OCI-LY3 (cell line): ENCODE measurements around the gene EIF4G1.

Experiments
- H2AFZ ChIP-seq: fragments of 200-600, 300-600 bp; shearing (Covaris generic); 2 replicates; pipeline ENCODE4 v1.6.0; 2014; ENCODE audit warnings: antibody characterized with exemption, low read depth, low read length
- H3K27ac ChIP-seq: fragments of 200-600, 300-600 bp; sonication (generic); 2 replicates; pipeline ENCODE4 v1.5.1; 2014; ENCODE audit warnings: mild to moderate bottlenecking, low read length, moderate library complexity, mixed read lengths
- H3K27me3 ChIP-seq: fragments of 200-600, 300-600 bp; sonication (generic); 2 replicates; pipeline ENCODE4 v1.6.1; 2014; ENCODE audit warnings: low read depth, low read length, mixed read lengths
- H3K36me3 ChIP-seq: fragments of 200-600, 300-600 bp; sonication (generic); replicated peaks from 2 replicates; pipeline ENCODE3; 2014; ENCODE audit warnings: low read depth, low read length, mixed read lengths
- H3K4me1 ChIP-seq: fragments of 300-600, 200-600 bp; sonication (generic); 2 replicates; pipeline ENCODE4 v1.6.1; 2014; ENCODE audit warnings: low read length, mixed read lengths
- H3K4me2 ChIP-seq: fragments of 200-600, 300-600 bp; sonication (generic); 2 replicates; pipeline ENCODE4 v1.6.1; 2014; ENCODE audit warnings: low read length, mixed read lengths
- H3K4me3 ChIP-seq: fragments of 300-600, 200-600 bp; sonication (generic); 2 replicates; pipeline ENCODE4 v1.5.1; 2014; ENCODE audit warnings: antibody characterized with exemption, mild to moderate bottlenecking, low read length, moderate library complexity
- H3K79me2 ChIP-seq: fragments of 300-600, 200-600 bp; shearing (Covaris generic); 2 replicates; pipeline ENCODE4 v1.6.1; 2014; ENCODE audit warnings: mild to moderate bottlenecking, low read length, mixed read lengths
- H3K9ac ChIP-seq: fragments of 300-600, 200-600 bp; shearing (Covaris generic); 2 replicates; pipeline ENCODE4 v1.6.0; 2014; ENCODE audit warnings: mild to moderate bottlenecking, low read length, moderate library complexity
- H3K9me3 ChIP-seq: fragments of 200-600, 300-600 bp; shearing (Covaris generic); 2 replicates; pipeline ENCODE4 v1.6.1; 2014; ENCODE audit warnings: low read length, mixed read lengths; ENCODE audit not compliant: insufficient read depth
- H4K20me1 ChIP-seq: fragments of 200-600, 300-600 bp; sonication (generic); 2 replicates; pipeline ENCODE4 v1.6.1; 2016; ENCODE audit warnings: low read length, mixed read lengths; ENCODE audit not compliant: insufficient read depth
- EZH2phosphoT487 ChIP-seq: fragments of 200-600 bp; shearing (Covaris generic); IDR thresholded peaks from 2 replicates; pipeline ENCODE4 v1.6.1; 2018; ENCODE audit warnings: antibody characterized with exemption, mixed run types, low read depth
- TF ChIP-seq, protein P1 (sequence below): fragments of 200-600, 300-600 bp; sonication (generic); IDR thresholded peaks from 2 replicates; pipeline ENCODE4 v1.5.1; 2014; ENCODE audit warnings: antibody characterized with exemption, low read length, low read depth

Gene EIF4G1

DNA sequence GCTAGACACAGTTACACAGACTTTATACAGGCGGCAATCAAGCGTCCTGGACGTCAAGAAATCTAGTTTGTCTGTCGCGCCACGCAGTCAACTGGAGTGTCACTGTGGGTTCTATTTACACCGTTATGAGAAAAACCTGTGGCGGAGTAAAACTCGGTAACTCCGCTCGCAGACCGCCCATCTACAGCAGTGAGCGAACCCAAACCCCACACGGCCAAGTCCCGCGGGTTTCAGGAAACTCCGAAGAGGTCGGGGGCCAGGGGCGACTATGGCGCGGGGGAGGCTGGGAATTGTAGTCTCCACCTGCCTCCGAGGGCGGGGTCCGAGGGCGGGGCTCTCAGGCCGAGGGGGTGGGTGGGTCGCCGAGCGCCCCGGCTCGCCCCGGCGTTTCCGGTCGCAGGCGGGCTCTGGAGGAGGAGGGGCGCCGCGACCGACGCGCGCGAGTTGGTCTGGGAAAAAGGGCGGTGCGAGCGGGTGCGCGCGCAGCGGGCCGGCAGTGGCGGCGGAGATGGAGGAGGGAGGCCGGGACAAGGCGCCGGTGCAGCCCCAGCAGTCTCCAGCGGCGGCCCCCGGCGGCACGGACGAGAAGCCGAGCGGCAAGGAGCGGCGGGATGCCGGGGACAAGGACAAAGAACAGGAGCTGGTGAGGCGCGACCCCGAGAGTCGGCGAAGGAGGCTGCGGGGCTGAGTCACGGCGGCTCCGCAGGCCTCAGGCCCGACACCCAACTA lies 15.5 kb upstream of the EIF4G1 start, which contains the start of gene PSMD2:
Gene PSMD2, plus strand, starts transcription at position 483 of the 729 bp plus-strand sequence. Its CDS starts 26 bp downstream, at position 509.
- TF ChIP-seq, protein P1, sequence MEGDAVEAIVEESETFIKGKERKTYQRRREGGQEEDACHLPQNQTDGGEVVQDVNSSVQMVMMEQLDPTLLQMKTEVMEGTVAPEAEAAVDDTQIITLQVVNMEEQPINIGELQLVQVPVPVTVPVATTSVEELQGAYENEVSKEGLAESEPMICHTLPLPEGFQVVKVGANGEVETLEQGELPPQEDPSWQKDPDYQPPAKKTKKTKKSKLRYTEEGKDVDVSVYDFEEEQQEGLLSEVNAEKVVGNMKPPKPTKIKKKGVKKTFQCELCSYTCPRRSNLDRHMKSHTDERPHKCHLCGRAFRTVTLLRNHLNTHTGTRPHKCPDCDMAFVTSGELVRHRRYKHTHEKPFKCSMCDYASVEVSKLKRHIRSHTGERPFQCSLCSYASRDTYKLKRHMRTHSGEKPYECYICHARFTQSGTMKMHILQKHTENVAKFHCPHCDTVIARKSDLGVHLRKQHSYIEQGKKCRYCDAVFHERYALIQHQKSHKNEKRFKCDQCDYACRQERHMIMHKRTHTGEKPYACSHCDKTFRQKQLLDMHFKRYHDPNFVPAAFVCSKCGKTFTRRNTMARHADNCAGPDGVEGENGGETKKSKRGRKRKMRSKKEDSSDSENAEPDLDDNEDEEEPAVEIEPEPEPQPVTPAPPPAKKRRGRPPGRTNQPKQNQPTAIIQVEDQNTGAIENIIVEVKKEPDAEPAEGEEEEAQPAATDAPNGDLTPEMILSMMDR: no peak
- TF ChIP-seq EZH2phosphoT487: no peak
- Histone ChIP-seq H3K9me3 (no peaks in the 10 kb centered on the region), H3K4me2 (peak within 1 kb of the TSS; percentile 96), H3K4me3 (peak within 1 kb of the TSS; percentile 99), H3K9ac (peak within 1 kb of the TSS; percentile 83), H3K79me2 (peaks cover 24% of the 10 kb centered on the region), H3K27ac (peak within 1 kb of the TSS; percentile 46), H2AFZ (peak within 1 kb of the TSS; percentile 98), H3K27me3 (no peaks in the 10 kb centered on the region), H4K20me1 (no peaks in the 10 kb centered on the region), H3K36me3 (peaks cover 33% of the 10 kb centered on the region), H3K4me1 (peaks cover 11% of the 10 kb centered on the region)

DNA sequence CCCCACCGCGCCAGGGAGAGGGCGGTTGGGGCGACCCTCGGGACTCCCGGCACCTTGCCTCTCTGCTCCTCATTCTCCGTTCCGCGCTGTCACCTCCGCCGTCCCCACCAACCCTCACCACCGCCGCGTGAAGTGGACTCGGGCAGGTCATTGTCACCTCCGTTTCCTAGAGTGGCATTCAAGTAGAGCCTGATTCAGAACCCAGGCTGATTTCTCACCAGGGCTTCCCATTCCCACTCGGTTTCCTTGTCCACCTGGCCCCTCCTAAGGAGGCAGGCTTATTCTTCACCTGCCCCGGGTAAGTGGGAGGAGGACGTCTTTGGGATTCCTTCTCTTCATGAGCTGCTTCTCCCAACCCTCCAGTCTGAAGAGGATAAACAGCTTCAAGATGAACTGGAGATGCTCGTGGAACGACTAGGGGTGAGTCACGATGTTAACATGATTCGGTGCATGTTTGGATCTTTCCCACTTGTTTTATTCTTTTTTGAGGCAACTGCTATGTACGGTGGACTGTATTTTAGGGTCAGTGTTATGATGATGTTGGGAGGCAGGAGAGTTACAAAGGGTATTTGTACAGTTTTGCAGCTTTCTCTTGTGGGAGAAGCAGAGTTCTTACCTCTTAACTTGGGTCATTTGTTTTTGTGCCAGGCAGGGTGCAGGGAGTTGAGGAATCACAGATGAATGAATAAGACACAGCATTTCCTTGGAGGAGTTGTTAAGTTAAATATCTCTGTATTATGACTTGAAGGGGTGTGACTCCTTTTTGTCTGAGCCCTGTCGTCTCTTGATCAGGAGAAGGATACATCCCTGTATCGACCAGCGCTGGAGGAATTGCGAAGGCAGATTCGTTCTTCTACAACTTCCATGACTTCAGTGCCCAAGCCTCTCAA lies 14.7 kb upstream of the EIF4G1 start:
- TF ChIP-seq, protein P1: no peak
- TF ChIP-seq EZH2phosphoT487: no peak
- Histone ChIP-seq H3K36me3 (peaks cover 39% of the 10 kb centered on the region), H3K9me3 (no peaks in the 10 kb centered on the region), H3K27me3 (no peaks in the 10 kb centered on the region), H3K4me1 (peaks cover 11% of the 10 kb centered on the region), H3K4me2 (peak overlapping the region; percentile 96), H3K79me2 (peaks cover 24% of the 10 kb centered on the region), H3K27ac (peak overlapping the region; percentile 22), H2AFZ (no peak overlapping the region), H3K9ac (peak overlapping the region; percentile 83), H3K4me3 (peak overlapping the region; percentile 99), H4K20me1 (no peaks in the 10 kb centered on the region)

DNA sequence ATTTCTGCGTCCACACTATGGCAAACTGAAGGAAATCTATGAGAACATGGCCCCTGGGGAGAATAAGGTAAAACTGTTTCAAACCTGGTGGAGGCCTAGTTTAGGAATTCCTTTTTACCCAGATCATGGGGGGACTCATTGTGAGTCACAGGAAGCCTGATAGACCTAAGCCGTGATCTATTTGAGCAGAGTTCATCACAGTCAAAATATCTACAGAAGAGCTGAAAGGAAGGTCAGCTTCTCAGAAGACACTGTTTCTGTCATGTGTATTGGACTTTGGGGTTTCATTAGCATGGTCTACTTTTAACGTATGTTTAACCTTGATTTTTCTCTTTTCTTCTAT lies 14.1 kb upstream of the EIF4G1 start:
- H3K36me3 ChIP-seq: peaks cover 43% of the 10 kb centered on the region
- H3K9ac ChIP-seq: no peak overlapping the region
- peaks cover 24% of the 10 kb centered on the region for H3K79me2 ChIP-seq

More for the DNA sequence above, 14.1 kb upstream of the EIF4G1 start:
- H3K4me1 ChIP-seq: peaks cover 11% of the 10 kb centered on the region
- peak overlapping the region; percentile 96 for H3K4me2 ChIP-seq
- no peaks in the 10 kb centered on the region for H3K27me3 ChIP-seq
- H2AFZ ChIP-seq: no peak overlapping the region
- no peaks in the 10 kb centered on the region for H3K9me3 ChIP-seq
- no peaks in the 10 kb centered on the region for H4K20me1 ChIP-seq
- no peak overlapping the region for H3K27ac ChIP-seq
- H3K4me3 ChIP-seq: peak overlapping the region; percentile 99; the same call in 1 of the 2 replicates
- no peak for TF ChIP-seq EZH2phosphoT487
- TF ChIP-seq, protein P1: no peak
